ENCODE data around the gene GJB2.

GJB2 gene

GRCh38 chr13:20192158-20192835, 441 bp downstream of the GJB2 start:
- peak; percentile 28 to 60 (median 40) for DNase-seq

DNA sequence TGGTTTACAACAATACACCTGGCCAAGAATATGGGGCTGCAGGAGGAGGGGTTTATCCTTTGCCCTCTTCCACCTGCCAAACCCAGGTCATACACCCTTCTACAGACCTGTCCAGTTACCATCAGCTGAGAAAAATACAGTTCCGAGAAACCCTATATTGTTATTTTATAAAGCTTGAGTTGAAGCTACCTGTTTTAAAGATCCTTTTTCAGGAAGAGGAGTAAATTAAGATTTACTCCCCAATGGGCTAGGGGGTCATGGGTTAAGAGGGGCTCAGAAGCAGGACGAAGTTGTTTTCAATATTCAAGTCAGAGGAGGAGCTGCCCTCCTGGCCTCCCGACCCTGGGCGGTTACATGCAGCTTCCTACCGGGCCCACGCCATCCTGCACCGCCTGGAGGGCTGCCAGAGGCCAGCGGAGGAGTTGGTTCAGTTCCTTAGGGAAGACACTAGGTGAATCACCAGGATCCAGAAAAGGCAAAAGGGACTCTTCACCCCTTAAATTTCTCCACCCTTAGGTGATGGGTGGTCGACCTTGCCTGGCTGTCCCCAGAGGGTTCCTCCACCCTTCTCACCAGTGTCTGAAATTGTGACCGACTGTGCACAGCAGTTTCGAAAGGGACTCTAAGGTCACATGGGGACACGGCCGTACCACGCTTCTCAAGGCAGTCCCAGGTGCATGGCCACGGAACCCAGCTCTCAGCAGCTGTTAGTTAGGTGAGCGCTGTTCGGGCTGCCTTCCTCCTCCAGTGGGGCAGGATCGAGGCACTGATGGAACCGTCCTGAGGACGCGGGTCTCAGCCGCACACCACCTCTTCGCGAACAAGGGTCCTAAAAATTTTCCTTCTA, 1.2 kb downstream of the GJB2 start:
- peak in 3 of 4 experiments; percentile 44 to 73 (median 59) for DNase-seq

- DNase-seq: no peak
Observed at GRCh38 chr13:20190481-20191310, 2.0 kb downstream of the GJB2 start.

- no peak for DNase-seq
Observed at GRCh38 chr13:20190076-20190475, 2.7 kb downstream of the GJB2 start.

- peak; percentile 63 to 83 (median 78) for DNase-seq
Observed at GRCh38 chr13:20188667-20189553, 3.8 kb downstream of the GJB2 start.

GRCh38 chr13:20186771-20187170, 6.0 kb downstream of the GJB2 start:
- no peak for DNase-seq

DNA sequence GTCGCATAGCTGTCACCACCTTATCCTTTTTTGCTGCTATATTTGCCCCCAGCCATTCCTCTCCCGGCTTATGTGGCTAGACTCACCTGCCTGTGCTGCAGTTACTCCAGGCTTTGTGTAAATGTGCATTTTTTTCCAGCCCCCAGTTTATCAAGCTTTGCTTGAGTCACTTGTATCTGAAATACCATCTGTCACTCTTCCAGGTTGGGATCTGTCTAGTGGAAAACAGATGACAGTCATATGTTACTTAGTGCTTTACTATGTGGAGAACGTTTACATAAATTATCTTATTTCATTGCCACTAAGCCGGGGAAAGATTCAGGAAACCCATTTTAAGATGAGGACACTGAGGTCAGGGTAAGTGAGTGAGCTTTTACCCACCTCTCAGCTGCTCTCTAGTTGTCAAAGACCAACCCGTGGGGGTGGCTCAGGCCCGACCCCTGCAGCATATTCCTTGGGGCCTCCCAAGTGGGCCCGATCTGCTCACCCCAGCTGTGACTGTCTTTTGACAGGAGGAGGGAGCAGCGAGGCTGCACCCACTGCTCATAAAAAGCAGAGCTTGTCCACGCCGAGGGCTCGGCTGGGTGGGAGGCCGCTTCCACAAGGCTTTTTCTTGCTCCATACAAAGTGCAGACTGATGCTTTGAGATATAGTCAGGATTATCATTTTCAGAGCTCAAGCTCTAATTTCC, 7.2 kb downstream of the GJB2 start:
- no peak for DNase-seq

DNA sequence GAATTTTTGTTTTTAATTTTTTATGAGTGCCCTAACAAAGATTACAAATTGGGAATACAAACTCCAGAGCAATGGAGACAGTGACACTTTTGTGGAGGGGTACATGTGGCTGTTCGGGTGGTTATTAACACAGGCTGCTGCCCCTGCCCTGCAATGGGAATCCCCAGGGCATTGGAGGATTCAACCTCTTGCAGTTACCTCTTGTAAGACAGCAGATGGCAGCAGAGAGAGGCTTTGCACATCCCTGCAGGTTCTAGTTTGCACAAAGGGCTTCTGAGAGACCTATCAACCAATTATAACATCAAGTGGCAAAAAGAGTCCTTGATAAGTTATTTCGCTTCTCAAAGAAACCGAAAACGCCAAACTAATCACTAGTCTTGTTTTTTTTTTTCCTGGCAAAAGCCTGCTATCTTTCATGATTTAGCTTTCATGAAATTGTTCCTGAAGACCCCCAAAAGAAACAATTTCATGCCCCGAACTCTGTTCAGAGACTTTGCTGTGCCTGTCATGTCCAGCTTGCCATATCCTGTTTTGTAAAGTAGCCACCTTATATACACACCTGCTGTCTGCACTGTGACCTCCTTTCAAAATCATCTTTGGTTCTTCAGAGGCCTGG, 10.4 kb downstream of the GJB2 start:
- peak; percentile 67 to 87 (median 80) for DNase-seq

DNA sequence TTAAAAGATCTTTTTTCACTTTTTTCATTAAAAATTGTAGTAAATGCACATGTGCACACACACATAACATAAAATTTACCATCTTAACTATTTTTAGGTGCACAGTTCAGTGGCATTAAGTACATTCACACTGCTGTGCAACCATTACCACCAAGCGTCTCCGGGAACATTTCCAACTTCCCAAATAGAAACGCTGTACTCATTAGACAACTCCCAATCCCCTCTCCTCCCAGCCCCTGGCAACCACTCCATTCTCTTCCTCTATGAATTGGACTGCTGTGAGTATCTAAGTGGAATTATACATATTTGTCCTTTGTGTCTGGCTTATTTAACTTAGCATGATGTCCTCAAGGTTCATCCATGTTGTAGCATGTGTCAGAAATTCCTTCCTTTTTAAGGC, 11.6 kb downstream of the GJB2 start:
- DNase-seq: no peak

DNA sequence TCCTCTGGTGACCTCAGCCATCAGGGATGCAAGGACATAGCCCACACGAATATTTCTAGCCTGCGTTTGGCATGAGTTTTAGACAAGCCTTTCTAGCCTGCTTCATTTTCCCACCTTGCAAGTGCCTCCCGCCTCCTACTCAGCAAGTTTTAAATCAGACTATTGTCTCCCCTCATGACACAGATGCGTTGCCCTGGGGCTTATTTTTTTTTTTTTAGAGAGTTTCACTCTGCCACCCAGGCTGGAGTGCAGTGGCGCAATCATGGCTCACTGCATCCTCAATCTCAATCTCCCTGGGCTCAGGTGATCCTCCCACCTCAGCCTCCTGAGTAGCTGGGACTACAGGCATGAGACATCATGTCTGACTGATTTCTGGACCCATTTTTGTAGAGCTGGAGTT, 14.6 kb downstream of the GJB2 start:
- DNase-seq: no peak

DNA sequence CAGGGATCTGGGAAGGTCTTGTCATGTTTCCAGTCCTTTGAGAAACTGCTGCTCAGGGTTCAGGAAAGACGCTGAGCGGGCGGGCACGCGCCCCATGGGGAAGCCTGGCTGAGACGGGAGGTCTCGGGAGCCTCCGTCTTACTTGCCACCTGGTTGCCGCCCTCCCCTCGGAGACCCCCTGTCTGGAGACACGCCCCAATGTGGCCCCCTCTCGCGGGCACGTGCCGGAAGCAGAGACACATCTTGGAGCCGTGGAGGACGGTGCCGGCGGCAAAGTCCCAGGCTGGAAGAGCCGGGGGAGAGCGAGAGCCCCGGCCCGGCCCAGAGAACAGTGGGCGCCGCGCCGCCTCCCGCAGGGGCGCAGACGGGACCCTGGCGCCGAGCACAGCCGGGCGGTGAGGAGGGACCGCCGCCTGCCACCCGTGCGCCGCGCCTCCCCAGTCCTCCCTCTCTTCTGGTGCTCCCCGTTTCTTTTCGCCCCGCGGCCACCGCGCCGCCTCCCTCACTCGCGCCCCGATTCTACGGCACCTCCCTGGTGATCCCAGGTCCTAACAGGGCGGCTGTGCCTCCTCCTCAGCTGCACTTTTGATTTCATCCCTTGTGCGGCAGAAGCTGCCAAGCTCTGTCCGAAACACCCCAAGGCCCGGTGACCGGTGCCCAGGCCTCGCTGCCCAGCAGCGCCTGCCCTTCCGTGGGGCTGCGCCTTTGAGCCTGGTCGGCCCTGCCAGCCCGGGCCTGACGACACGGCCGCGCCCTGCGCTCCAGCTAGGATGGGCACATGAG, 15.5 kb downstream of the GJB2 start:
- no peak for DNase-seq

DNA sequence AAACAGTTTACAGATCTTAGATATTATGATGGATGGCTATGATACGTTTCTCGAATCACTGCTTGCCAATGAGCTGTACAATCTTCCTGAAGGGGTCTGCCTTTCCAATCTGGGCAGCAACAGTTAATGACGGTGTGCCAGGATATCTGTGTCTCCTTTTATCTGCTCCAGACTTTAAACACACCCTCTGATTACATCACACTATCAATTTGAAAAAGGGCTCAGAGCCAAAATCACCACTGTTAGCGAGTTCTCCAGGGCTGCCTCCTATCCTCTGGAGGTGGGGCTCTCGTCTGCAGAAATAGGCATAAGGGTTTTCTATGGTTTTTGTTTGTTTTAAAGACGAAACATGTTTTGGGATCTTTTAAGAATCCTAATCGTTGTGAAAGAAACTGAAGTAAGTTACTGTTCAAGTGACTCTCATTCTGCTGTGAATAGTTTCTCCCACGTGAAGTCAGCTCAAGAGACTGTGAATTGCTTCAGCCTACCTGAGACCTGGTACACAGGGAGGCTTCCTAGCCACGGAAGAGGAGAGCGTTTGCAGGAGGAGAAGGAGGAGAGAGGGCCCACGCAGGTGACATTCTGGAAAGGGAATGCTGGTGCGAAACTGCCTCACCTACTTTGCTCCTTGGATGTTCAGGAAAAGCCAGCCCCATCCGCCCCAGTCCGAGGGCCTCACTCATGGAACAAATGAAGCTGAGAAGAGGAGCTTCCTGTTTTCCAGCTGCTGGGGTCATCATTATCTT, 16.7 kb downstream of the GJB2 start:
- DNase-seq: no peak

GRCh38 chr13:20175406-20175794, 17.3 kb downstream of the GJB2 start:
- DNase-seq: no peak

- DNase-seq: peak; percentile 95 to 99 (median 96)
Observed at GRCh38 chr13:20174656-20175405, 17.9 kb downstream of the GJB2 start.

- peak in 2 of 4 experiments; percentile 33 to 41 for DNase-seq
Observed at GRCh38 chr13:20173116-20173746, 19.5 kb downstream of the GJB2 start.

DNA sequence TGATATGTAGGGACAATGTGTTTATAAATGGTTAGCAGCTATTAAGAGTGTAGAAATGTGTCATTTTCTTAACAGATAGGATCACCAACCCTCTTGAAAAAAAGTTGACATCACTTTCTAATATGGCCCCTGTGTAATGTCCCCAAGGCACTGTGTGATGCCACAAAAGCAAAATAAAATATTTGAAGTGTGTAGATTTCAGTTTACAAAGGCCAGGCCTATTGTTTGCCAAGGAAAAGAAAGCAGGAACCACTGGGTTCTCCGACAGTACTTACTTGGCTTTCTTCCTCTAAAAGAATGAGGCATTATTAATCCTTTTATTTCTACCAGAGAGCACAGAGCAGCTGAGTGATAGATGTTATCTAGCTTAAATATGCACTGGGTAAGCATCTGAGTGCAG, 21.4 kb downstream of the GJB2 start:
- no peak for DNase-seq

- DNase-seq: peak in 1 of 4 experiments; percentile 29
Observed at GRCh38 chr13:20170921-20171320, 21.8 kb downstream of the GJB2 start.

GRCh38 chr13:20168396-20168795, 24.3 kb downstream of the GJB2 start:
- no peak for DNase-seq

Data from suppressor macrophage (primary cell).